ENCODE data around the gene HSPA1A. TPM values are rescaled to one million over a fixed set of nuclear protein-coding genes. Genes with fewer than 3 reads are reported as not detected.
"Not testable (repeated sequence)": the region's sequence is repeated elsewhere in the genome, so short reads cannot be mapped to it uniquely, and the experiment has no call there.

The HSPA1A gene
- total and polyA plus RNA-seq, 2 donors (not counting 1 experiment from before 2014, with no cell fraction given): 66.3 to 70.0 TPM

DNA sequence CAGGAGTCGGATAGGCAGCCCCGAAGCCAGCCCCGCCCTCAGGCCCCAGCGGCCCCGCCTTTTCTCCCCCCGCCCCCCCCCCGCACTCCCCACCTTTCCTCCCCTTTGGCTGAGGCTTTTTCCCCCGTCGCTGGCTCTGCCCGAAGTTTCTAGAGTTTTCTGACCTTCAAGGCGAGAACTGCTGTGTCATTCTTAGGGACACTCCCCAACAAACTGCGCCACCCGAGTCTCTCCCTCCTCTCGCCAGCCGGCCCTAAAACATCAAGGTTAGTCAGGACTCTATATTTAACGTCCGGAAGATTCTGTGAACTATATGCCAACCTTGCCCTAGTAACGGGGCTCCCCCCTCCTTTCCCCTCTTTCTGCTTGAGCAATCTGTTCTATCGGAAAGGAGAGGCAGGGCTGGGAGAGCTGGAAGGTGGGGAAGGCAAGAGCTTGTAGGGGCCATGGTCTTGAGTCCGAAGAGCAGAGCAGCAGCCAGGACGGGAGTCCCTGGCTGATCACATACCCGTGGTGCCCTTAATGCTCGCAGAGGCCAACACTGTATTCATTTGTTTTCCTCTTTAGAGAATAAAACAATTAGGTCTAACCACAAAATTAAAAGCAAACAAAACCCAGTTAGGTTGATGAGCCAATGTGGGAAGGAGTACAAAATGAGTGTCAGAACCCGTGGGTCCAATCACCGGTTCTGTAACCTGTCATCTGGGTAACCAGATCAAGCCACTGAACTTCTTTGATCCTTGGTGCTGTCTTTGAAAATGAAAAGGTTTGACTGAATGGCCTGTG, 6.9 kb downstream of the HSPA1A start:
- Histone ChIP-seq H3K4me3 (replicated peaks in 1 of 4; ENCODE audit: control extremely low read depth in 1 of 4, insufficient read depth in 1 of 4, low read depth in 3 of 4, low read length in 4 of 4) (peak overlapping the region; percentile 61 to 76 (median 66)), H3K27ac (ENCODE audit: insufficient read depth, low read length) (peak overlapping the region; percentile 84), H3K9ac (ENCODE audit: insufficient read depth, low read length) (peak overlapping the region; percentile 58), H3K4me2 (ENCODE audit: extremely low read depth, insufficient read depth, low read length) (peak overlapping the region; percentile 98), H2AFZ (ENCODE audit: low read length) (peak overlapping the region; percentile 36), H3K27me3 (ENCODE audit: control insufficient read depth, insufficient read depth, low read length) (no peaks in the 10 kb centered on the region), H3K36me3 (ENCODE audit: control insufficient read depth, insufficient read depth, low read length) (no peaks in the 10 kb centered on the region), H4K20me1 (ENCODE audit: control insufficient read depth, extremely low read depth, insufficient read depth, low read length) (no peaks in the 10 kb centered on the region), H3K79me2 (ENCODE audit: control insufficient read depth, insufficient read depth, low read length) (peaks cover 17% of the 10 kb centered on the region), H3K4me1 (ENCODE audit: control insufficient read depth, extremely low read depth, insufficient read depth, low read length) (peaks cover 9% of the 10 kb centered on the region), H3K9me3 (ENCODE audit: control insufficient read depth, insufficient read depth, low read depth, low read length) (no peaks in the 10 kb centered on the region)
- TF ChIP-seq EZH2 (IDR thresholded peaks at IDR 0.05; ENCODE audit: low read length, missing control alignments): no peak
- no peak for TF ChIP-seq CTCF (conservative IDR thresholded peaks at IDR 0.05 in 1 of 2, IDR thresholded peaks at IDR 0.05 in 1 of 2; ENCODE audit: low read depth in 1 of 2, low read length in 2 of 2)
- peak; percentile 76 to 92 for DNase-seq (ENCODE audit: low read depth in 2 of 2)

DNA sequence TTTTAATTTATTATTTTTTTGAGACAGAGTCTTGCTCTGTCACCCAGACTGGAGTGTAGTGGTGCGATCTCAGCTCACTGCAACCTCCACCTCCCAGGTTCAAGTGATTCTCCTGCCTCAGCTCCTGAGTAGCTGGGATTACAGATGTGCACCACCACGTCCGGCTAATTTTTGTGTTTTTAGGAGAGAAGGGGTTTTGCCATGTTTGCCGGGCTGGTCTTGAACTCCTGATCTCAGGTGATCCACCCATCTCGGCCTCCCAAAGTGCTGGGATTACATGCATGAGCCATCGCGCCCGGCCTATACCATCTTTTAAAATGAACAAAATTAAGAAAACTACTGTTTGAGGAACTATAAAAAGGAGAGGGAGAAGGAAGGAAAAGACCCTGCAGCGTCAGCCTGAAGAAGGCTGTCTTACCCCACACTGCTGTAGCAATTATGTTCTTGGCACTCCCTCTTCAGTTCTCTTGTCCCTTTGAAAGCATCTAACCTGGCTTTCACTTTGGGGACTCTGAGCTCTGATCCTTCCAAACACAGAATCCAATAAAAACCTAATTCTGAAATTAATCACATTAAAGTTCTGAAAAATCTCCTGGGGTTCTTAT, 8.4 kb downstream of the HSPA1A start:
- not testable (repeated sequence) for H3K4me2 ChIP-seq (ENCODE audit: extremely low read depth, insufficient read depth, low read length); H3K36me3 ChIP-seq (ENCODE audit: control insufficient read depth, insufficient read depth, low read length); H3K4me3 ChIP-seq (replicated peaks in 1 of 4; ENCODE audit: control extremely low read depth in 1 of 4, insufficient read depth in 1 of 4, low read depth in 3 of 4, low read length in 4 of 4); H3K9ac ChIP-seq (ENCODE audit: insufficient read depth, low read length); DNase-seq (ENCODE audit: low read depth in 2 of 2); H2AFZ ChIP-seq (ENCODE audit: low read length); H4K20me1 ChIP-seq (ENCODE audit: control insufficient read depth, extremely low read depth, insufficient read depth, low read length); H3K27me3 ChIP-seq (ENCODE audit: control insufficient read depth, insufficient read depth, low read length); H3K4me1 ChIP-seq (ENCODE audit: control insufficient read depth, extremely low read depth, insufficient read depth, low read length); H3K27ac ChIP-seq (ENCODE audit: insufficient read depth, low read length); H3K9me3 ChIP-seq (ENCODE audit: control insufficient read depth, insufficient read depth, low read depth, low read length); H3K79me2 ChIP-seq (ENCODE audit: control insufficient read depth, insufficient read depth, low read length)

DNA sequence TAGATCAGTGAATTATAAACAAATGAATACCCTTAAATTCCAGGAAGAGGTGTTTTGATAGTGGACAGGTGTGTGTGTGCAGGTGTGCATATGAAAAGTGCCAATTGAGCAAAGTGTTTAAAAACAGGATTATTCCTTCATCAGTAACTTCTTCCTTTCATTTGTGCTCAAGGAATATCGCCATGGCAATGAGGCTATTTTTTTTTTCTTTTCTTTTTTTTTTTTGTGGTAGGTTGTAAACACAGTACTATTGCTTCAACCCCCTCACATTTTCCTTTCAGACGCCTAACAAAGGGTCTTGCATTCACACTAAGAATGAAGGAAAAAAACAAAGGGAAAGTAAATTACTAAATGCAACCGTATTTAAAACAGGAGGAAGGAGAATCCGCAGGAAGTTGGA, 10.2 kb downstream of the HSPA1A start:
- no peaks in the 10 kb centered on the region for H3K27me3 ChIP-seq (ENCODE audit: control insufficient read depth, insufficient read depth, low read length)
- no peak for DNase-seq (ENCODE audit: low read depth in 2 of 2)
- no peak overlapping the region for H3K27ac ChIP-seq (ENCODE audit: insufficient read depth, low read length)
- no peak overlapping the region for H3K9ac ChIP-seq (ENCODE audit: insufficient read depth, low read length)
- H3K36me3 ChIP-seq (ENCODE audit: control insufficient read depth, insufficient read depth, low read length): no peaks in the 10 kb centered on the region
- peaks cover 14% of the 10 kb centered on the region for H3K79me2 ChIP-seq (ENCODE audit: control insufficient read depth, insufficient read depth, low read length)
- H4K20me1 ChIP-seq (ENCODE audit: control insufficient read depth, extremely low read depth, insufficient read depth, low read length): no peaks in the 10 kb centered on the region
- H3K4me1 ChIP-seq (ENCODE audit: control insufficient read depth, extremely low read depth, insufficient read depth, low read length): peaks cover 6% of the 10 kb centered on the region
- H3K9me3 ChIP-seq (ENCODE audit: control insufficient read depth, insufficient read depth, low read depth, low read length): no peaks in the 10 kb centered on the region
- H3K4me2 ChIP-seq (ENCODE audit: extremely low read depth, insufficient read depth, low read length): no peak overlapping the region
- no peak overlapping the region for H2AFZ ChIP-seq (ENCODE audit: low read length)
- no peak for TF ChIP-seq EZH2 (IDR thresholded peaks at IDR 0.05; ENCODE audit: low read length, missing control alignments)
- no peak overlapping the region for H3K4me3 ChIP-seq (replicated peaks in 1 of 4; ENCODE audit: control extremely low read depth in 1 of 4, insufficient read depth in 1 of 4, low read depth in 3 of 4, low read length in 4 of 4)
